SU-DHL-6 (cell line): ENCODE results near the gene ARMH1.

ENCODE experiments used
- CTCF ChIP-seq: fragments of 200-600 bp; sonication (generic); IDR thresholded peaks from one replicate; pipeline ENCODE4 v1.5.1; 2017; ENCODE audit warnings: antibody characterized with exemption, mild to moderate bottlenecking, low read length, moderate library complexity; ENCODE audit not compliant: insufficient read depth, poor library complexity, severe bottlenecking
- EZH2phosphoT487 ChIP-seq: fragments of 200-600 bp; sonication (generic), shearing (Covaris generic); conservative IDR thresholded peaks from 2 replicates; pipeline ENCODE4 v1.6.1; 2018; ENCODE audit warnings: mild to moderate bottlenecking, antibody characterized with exemption, low read length, moderate library complexity, mixed read lengths

GRCh38 chr1:44640200-44640853 lies 34.2 kb upstream of the ARMH1 start:
- TF ChIP-seq CTCF: no peak
- no peak for TF ChIP-seq EZH2phosphoT487
